ENCODE results near the gene TTC34. TPM values are rescaled to one million over a fixed set of nuclear protein-coding genes. Genes with fewer than 3 reads are reported as not detected.

The TTC34 gene
- polyA plus RNA-seq, 1 donor (not counting 4 experiments of a cell fraction or from before 2014, with no cell fraction given), result 0.04 TPM

DNA sequence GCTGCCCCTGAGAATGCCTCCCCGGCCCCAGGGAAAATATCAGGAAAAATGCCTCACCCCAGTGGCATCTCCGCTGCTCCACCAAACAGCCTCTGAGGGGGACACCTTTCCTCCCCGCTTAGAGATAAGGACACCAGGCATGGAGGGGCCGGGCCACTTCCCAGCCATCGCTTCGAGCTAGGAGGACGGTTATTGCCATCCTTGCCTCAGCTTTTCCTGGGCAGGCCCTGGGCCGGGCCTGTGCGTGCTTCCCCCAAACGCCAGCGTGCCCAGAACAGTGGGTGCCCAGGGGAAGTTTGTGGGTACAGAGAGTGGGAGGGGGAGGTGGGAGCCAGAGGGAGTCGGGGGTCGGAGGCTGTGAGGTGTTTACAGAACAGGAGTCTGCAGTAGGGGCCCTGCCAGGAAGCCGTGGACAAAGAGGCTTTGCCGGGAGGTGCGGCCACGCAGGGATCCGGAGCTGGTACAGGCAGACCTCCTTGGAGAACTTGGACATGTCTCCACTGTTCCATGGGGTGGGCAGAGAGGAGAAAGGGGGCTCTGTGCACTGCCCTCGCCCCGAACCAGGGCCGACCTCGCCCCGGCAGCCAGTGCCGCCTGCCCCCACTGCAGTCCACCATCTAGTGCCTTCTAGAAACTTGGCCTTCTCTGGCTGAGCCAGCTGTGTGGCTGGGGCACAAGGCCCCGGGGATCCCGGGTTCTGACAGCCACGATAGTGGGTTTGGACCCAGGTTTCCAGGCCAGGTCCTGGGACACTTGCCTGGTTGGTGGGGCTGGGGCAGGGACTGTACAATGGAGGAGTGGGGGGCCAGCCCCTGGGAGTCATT is 33.5 kb upstream of the TTC34 start:
- Histone ChIP-seq H3K4me2 (ENCODE audit: control insufficient read depth, extremely low read depth, insufficient read depth, low read depth, low read length) (no peak overlapping the region), H3K9me1 (ENCODE audit: control insufficient read depth, extremely low read depth, insufficient read depth, low read length) (no peaks in the 10 kb centered on the region), H3K4me1 (ENCODE audit: control insufficient read depth, extremely low read depth, insufficient read depth, low read length) (no peaks in the 10 kb centered on the region), H3K27ac (ENCODE audit: control insufficient read depth, insufficient read depth, low read length) (no peak overlapping the region), H3K9me3 (ENCODE audit: control insufficient read depth, low read depth, low read length) (peaks cover 16% of the 10 kb centered on the region), H4K20me1 (ENCODE audit: control insufficient read depth, extremely low read depth, insufficient read depth, low read length) (no peaks in the 10 kb centered on the region), H3K36me3 (ENCODE audit: control insufficient read depth in 2 of 2, extremely low read depth in 1 of 2, insufficient read depth in 2 of 2, low read length in 2 of 2) (no peaks in the 10 kb centered on the region), H2AFZ (ENCODE audit: control insufficient read depth, low read length) (no peak overlapping the region), H3K4me3 (ENCODE audit: control insufficient read depth in 2 of 3, extremely low read depth in 1 of 3, insufficient read depth in 2 of 3, low read depth in 1 of 3, low read length in 3 of 3) (no peak overlapping the region), H3K79me2 (ENCODE audit: control insufficient read depth, insufficient read depth, low read length) (no peaks in the 10 kb centered on the region), H3K27me3 (ENCODE audit: control insufficient read depth, extremely low read depth, insufficient read depth, low read length) (no peaks in the 10 kb centered on the region), H3K9ac (ENCODE audit: control insufficient read depth, extremely low read depth, insufficient read depth, low read length) (no peak overlapping the region)
- dilution Hi-C loops (cut with MboI; ENCODE audit: extremely low pct_ligation_motif_present, low sequenced_read_pairs), result no loop called here
- no peak for FAIRE-seq
- TF ChIP-seq, protein P1, sequence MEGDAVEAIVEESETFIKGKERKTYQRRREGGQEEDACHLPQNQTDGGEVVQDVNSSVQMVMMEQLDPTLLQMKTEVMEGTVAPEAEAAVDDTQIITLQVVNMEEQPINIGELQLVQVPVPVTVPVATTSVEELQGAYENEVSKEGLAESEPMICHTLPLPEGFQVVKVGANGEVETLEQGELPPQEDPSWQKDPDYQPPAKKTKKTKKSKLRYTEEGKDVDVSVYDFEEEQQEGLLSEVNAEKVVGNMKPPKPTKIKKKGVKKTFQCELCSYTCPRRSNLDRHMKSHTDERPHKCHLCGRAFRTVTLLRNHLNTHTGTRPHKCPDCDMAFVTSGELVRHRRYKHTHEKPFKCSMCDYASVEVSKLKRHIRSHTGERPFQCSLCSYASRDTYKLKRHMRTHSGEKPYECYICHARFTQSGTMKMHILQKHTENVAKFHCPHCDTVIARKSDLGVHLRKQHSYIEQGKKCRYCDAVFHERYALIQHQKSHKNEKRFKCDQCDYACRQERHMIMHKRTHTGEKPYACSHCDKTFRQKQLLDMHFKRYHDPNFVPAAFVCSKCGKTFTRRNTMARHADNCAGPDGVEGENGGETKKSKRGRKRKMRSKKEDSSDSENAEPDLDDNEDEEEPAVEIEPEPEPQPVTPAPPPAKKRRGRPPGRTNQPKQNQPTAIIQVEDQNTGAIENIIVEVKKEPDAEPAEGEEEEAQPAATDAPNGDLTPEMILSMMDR (optimal IDR thresholded peaks at IDR 0.05 in 1 of 3, IDR thresholded peaks at IDR 0.05 in 1 of 3, conservative IDR thresholded peaks at IDR 0.05 in 1 of 3; ENCODE audit: extremely low read depth in 1 of 3, insufficient read depth in 2 of 3, low read length in 3 of 3), result no peak
- no peak for TF ChIP-seq EZH2 (IDR thresholded peaks at IDR 0.05; ENCODE audit: low read length)
- no peak for DNase-seq (ENCODE audit: low read depth, low spot score)

DNA sequence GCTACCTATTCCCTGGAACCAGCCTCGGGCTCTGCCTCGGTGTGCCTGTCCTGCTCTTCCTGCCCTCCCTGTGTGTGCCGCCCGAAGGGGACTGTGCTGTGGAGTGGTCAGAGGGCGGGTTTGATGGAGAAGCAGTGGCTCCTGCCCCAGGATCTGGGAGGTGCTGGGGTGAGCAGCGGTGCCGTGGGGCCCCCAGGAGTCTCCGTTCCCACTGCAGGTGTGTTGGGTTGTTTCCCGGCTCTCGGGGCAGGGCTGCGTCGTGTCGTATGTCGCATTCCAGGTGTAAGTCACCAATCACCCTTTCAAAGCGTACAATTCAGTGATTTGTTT is 32.6 kb upstream of the TTC34 start:
- no peak for FAIRE-seq
- H3K27me3 ChIP-seq (ENCODE audit: control insufficient read depth, extremely low read depth, insufficient read depth, low read length), result no peaks in the 10 kb centered on the region
- dilution Hi-C loops (cut with MboI; ENCODE audit: extremely low pct_ligation_motif_present, low sequenced_read_pairs), result no loop called here

More for the DNA sequence above, 32.6 kb upstream of the TTC34 start:
- no peak for DNase-seq (ENCODE audit: low read depth, low spot score)
- Histone ChIP-seq H3K9me1 (ENCODE audit: control insufficient read depth, extremely low read depth, insufficient read depth, low read length) (no peaks in the 10 kb centered on the region), H3K9ac (ENCODE audit: control insufficient read depth, extremely low read depth, insufficient read depth, low read length) (no peak overlapping the region), H3K4me2 (ENCODE audit: control insufficient read depth, extremely low read depth, insufficient read depth, low read depth, low read length) (no peak overlapping the region), H3K4me3 (ENCODE audit: control insufficient read depth in 2 of 3, extremely low read depth in 1 of 3, insufficient read depth in 2 of 3, low read depth in 1 of 3, low read length in 3 of 3) (no peak overlapping the region), H3K27ac (ENCODE audit: control insufficient read depth, insufficient read depth, low read length) (no peak overlapping the region), H2AFZ (ENCODE audit: control insufficient read depth, low read length) (no peak overlapping the region), H3K79me2 (ENCODE audit: control insufficient read depth, insufficient read depth, low read length) (no peaks in the 10 kb centered on the region), H3K36me3 (ENCODE audit: control insufficient read depth in 2 of 2, extremely low read depth in 1 of 2, insufficient read depth in 2 of 2, low read length in 2 of 2) (no peaks in the 10 kb centered on the region), H4K20me1 (ENCODE audit: control insufficient read depth, extremely low read depth, insufficient read depth, low read length) (no peaks in the 10 kb centered on the region), H3K4me1 (ENCODE audit: control insufficient read depth, extremely low read depth, insufficient read depth, low read length) (no peaks in the 10 kb centered on the region), H3K9me3 (ENCODE audit: control insufficient read depth, low read depth, low read length) (peaks cover 16% of the 10 kb centered on the region)
- TF ChIP-seq EZH2 (IDR thresholded peaks at IDR 0.05; ENCODE audit: low read length), result no peak
- TF ChIP-seq, protein P1 (optimal IDR thresholded peaks at IDR 0.05 in 1 of 3, IDR thresholded peaks at IDR 0.05 in 1 of 3, conservative IDR thresholded peaks at IDR 0.05 in 1 of 3; ENCODE audit: extremely low read depth in 1 of 3, insufficient read depth in 2 of 3, low read length in 3 of 3), result no peak
